WTC11 (cell line): Measurements from ENCODE around the gene SLC38A3. TPM values are rescaled to one million over a fixed set of nuclear protein-coding genes. Genes with fewer than 3 reads are reported as not detected.

ENCODE experiments used
- ATAC-seq: fragments of 200-7000 bp; cut with Tn5 transposase; 2 replicates; pipeline ENCODE4 v1.10.0; 2021; ENCODE audit warnings: mild to moderate bottlenecking, moderate library complexity
- CTCF ChIA-PET: fragments of 300-600 bp; sonication (Branson Sonifier 250); formaldehyde crosslinking; loops from one replicate; lab custom pipeline; 2021; ENCODE audit warnings: antibody characterized with exemption; lab: Charles Lee
- POLR2A ChIA-PET: fragments of 350-600 bp; sonication (Branson Sonifier 250); formaldehyde crosslinking; loops from one replicate; lab custom pipeline; 2021; ENCODE audit warnings: antibody characterized with exemption; lab: Charles Lee
- DNase-seq: peaks from one replicate; pipeline ENCODE4 v3.0.0; 2021; ENCODE audit warnings: low spot score
- H3K27ac Mint-ChIP-seq: 2 replicates; pipeline ENCODE4 v1.8.0; 2021; ENCODE audit warnings: mixed read lengths
- H3K27me3 Mint-ChIP-seq: 2 replicates; pipeline ENCODE4 v1.8.0; 2021; ENCODE audit warnings: low read depth, mild to moderate bottlenecking, moderate library complexity, mixed read lengths
- H3K36me3 Mint-ChIP-seq: 2 replicates; pipeline ENCODE4 v1.8.0; 2021; ENCODE audit warnings: mixed read lengths
- H3K4me1 Mint-ChIP-seq: 2 replicates; pipeline ENCODE4 v1.8.0; 2022; ENCODE audit warnings: mixed read lengths
- H3K4me3 Mint-ChIP-seq: 2 replicates; pipeline ENCODE4 v1.8.0; 2021; ENCODE audit warnings: mild to moderate bottlenecking, moderate library complexity, mixed read lengths
- H3K9me3 Mint-ChIP-seq: 2 replicates; pipeline ENCODE4 v1.8.0; 2021; ENCODE audit warnings: mixed read lengths
- CREM ChIP-seq: sonication (generic); formaldehyde crosslinking; IDR thresholded peaks from 2 replicates; pipeline ENCODE4 v1.8.1; 2022; ENCODE audit warnings: mild to moderate bottlenecking, missing genetic modification reagents, moderate library complexity
- EMX1 ChIP-seq: fragments of 250-450 bp; sonication (Bioruptor Pico); IDR thresholded peaks from 2 replicates; pipeline ENCODE4 v1.8.0; 2021; ENCODE audit warnings: mild to moderate bottlenecking
- FOXK1 ChIP-seq: sonication (generic); formaldehyde crosslinking; IDR thresholded peaks from 2 replicates; pipeline ENCODE4 v1.8.0; 2022; ENCODE audit warnings: mild to moderate bottlenecking, moderate library complexity, missing genetic modification reagents
- GRHL2 ChIP-seq: fragments of 250-450 bp; sonication (Bioruptor Pico); IDR thresholded peaks from 2 replicates; pipeline ENCODE4 v1.8.0; 2022; ENCODE audit warnings: mild to moderate bottlenecking, moderate library complexity; ENCODE audit not compliant: insufficient replicate concordance, severe bottlenecking
- GTF2I ChIP-seq: fragments of 250-450 bp; sonication (Bioruptor Pico); conservative IDR thresholded peaks from 2 replicates; pipeline ENCODE4 v1.4.0; 2021; ENCODE audit warnings: mild to moderate bottlenecking
- JUN ChIP-seq: sonication (generic); formaldehyde crosslinking; IDR thresholded peaks from 2 replicates; pipeline ENCODE4 v1.8.0; 2023; ENCODE audit warnings: mild to moderate bottlenecking, missing genetic modification reagents
- KAT7 ChIP-seq: sonication (generic); formaldehyde crosslinking; IDR thresholded peaks from 2 replicates; pipeline ENCODE4 v1.8.1; 2023; ENCODE audit warnings: missing genetic modification reagents, mild to moderate bottlenecking, borderline replicate concordance
- MXD4 ChIP-seq: fragments of 250-450 bp; sonication (Bioruptor Pico); IDR thresholded peaks from 2 replicates; pipeline ENCODE4 v1.8.0; 2021; ENCODE audit warnings: mild to moderate bottlenecking, moderate library complexity, borderline replicate concordance
- NFATC4 ChIP-seq: fragments of 250-450 bp; sonication (Bioruptor Pico); IDR thresholded peaks from 2 replicates; pipeline ENCODE4 v1.9.0; 2021; ENCODE audit warnings: mild to moderate bottlenecking
- TCF7 ChIP-seq: sonication (generic); formaldehyde crosslinking; IDR thresholded peaks from 2 replicates; pipeline ENCODE4 v1.8.0; 2022; ENCODE audit warnings: mild to moderate bottlenecking, low read depth, missing genetic modification reagents, moderate library complexity
- ZNF219 ChIP-seq: sonication (generic); formaldehyde crosslinking; IDR thresholded peaks from 2 replicates; pipeline ENCODE4 v1.8.0; 2023; ENCODE audit warnings: missing genetic modification reagents, mild to moderate bottlenecking, borderline replicate concordance
- ZNF423 ChIP-seq: fragments of 250-450 bp; sonication (Bioruptor Pico); IDR thresholded peaks from 2 replicates; pipeline ENCODE4 v2.1.2; 2022; ENCODE audit warnings: mild to moderate bottlenecking, moderate library complexity
- total RNA-seq: library from RNA; stranded (reverse); gene quantifications from 3 replicates; pipeline ENCODE4 v1.2.3, GENCODE V29; 2021
- TF ChIP-seq, protein P1 (sequence below): sonication (generic); formaldehyde crosslinking; IDR thresholded peaks from 2 replicates; pipeline ENCODE4 v1.8.0; 2022; ENCODE audit warnings: missing genetic modification reagents
- TF ChIP-seq, protein P2 (sequence below): sonication (generic); formaldehyde crosslinking; IDR thresholded peaks from 2 replicates; pipeline ENCODE4 v1.8.1; 2023; ENCODE audit warnings: mild to moderate bottlenecking, missing genetic modification reagents, moderate library complexity
- TF ChIP-seq, protein P3 (sequence below): sonication (generic); formaldehyde crosslinking; IDR thresholded peaks from 2 replicates; pipeline ENCODE4 v1.8.0; 2022; ENCODE audit warnings: mild to moderate bottlenecking, missing genetic modification reagents
- TF ChIP-seq, protein P4 (sequence below): sonication (generic); formaldehyde crosslinking; IDR thresholded peaks from 2 replicates; pipeline ENCODE4 v1.8.0; 2022; ENCODE audit warnings: mild to moderate bottlenecking, missing genetic modification reagents
- TF ChIP-seq, protein P5 (sequence below): sonication (generic); formaldehyde crosslinking; IDR thresholded peaks from 2 replicates; pipeline ENCODE4 v1.8.0; 2022; ENCODE audit warnings: mild to moderate bottlenecking, missing genetic modification reagents
- TF ChIP-seq, protein P6 (sequence below): sonication (generic); formaldehyde crosslinking; IDR thresholded peaks from 2 replicates; pipeline ENCODE4 v1.8.1; 2022; ENCODE audit warnings: mild to moderate bottlenecking, moderate library complexity, missing genetic modification reagents
- TF ChIP-seq, protein P7 (sequence below): sonication (generic); formaldehyde crosslinking; IDR thresholded peaks from 2 replicates; pipeline ENCODE4 v1.8.1; 2023; ENCODE audit warnings: mild to moderate bottlenecking, moderate library complexity, missing genetic modification reagents

Gene SLC38A3
- total RNA-seq, 1 experiment from 2014 or later = 0.90 TPM

DNA sequence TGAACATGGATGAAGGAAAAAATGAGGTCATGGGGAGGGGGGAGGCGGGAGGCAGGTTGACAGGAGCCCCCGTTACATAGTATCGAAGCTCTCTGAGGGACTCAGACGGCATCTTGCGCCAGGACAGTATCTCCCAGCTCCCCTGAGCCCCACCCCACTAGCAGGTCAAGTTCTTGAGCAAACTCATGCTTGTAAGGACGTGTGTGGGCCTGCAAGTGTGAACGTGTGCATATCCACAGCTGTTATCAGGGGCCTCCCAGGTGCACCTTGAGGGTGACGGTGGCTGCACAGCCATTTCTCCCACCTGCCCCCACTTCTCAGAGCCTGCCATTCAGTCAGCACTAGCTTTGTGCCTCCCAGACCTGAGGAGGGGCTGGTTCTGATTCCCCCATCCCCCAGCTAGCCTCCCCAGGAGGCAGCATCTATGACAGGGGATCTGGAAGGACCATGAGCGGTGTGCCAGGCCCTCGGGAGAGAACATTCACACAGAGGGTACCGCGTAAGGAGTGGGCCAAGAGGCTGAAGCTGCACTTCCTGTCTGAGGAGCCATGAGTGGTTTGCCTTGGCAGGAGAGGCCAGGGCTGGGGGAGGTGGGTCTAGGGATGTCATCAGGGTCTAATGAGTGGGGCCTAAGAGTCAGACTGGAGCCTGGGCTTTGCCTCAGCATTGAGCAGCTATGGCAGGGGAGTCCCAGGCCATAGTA lies 47.1 kb upstream of the SLC38A3 start:
- H3K4me1 Mint-ChIP-seq = peaks cover 49% of the 10 kb centered on the region
- peak overlapping the region; percentile 65; the same call in 1 of the 2 replicates for H3K27ac Mint-ChIP-seq
- CTCF ChIA-PET = interaction anchor here (1.0 to 3.9 kb wide), 6 partner anchors 12 to 247 kb away, joined by 3 to 40 read pairs (median 4); no protein-coding TSS in a partner anchor
- H3K27me3 Mint-ChIP-seq = peaks cover 20% of the 10 kb centered on the region
- TF ChIP-seq GRHL2 (CRISPR knock-in tag) = no peak
- TF ChIP-seq KAT7 (CRISPR knock-in tag) = no peak
- no peak for TF ChIP-seq NFATC4 (CRISPR knock-in tag)
- TF ChIP-seq, protein P1, sequence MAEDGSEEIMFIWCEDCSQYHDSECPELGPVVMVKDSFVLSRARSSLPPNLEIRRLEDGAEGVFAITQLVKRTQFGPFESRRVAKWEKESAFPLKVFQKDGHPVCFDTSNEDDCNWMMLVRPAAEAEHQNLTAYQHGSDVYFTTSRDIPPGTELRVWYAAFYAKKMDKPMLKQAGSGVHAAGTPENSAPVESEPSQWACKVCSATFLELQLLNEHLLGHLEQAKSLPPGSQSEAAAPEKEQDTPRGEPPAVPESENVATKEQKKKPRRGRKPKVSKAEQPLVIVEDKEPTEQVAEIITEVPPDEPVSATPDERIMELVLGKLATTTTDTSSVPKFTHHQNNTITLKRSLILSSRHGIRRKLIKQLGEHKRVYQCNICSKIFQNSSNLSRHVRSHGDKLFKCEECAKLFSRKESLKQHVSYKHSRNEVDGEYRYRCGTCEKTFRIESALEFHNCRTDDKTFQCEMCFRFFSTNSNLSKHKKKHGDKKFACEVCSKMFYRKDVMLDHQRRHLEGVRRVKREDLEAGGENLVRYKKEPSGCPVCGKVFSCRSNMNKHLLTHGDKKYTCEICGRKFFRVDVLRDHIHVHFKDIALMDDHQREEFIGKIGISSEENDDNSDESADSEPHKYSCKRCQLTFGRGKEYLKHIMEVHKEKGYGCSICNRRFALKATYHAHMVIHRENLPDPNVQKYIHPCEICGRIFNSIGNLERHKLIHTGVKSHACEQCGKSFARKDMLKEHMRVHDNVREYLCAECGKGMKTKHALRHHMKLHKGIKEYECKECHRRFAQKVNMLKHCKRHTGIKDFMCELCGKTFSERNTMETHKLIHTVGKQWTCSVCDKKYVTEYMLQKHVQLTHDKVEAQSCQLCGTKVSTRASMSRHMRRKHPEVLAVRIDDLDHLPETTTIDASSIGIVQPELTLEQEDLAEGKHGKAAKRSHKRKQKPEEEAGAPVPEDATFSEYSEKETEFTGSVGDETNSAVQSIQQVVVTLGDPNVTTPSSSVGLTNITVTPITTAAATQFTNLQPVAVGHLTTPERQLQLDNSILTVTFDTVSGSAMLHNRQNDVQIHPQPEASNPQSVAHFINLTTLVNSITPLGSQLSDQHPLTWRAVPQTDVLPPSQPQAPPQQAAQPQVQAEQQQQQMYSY (CRISPR knock-in tag) = 0 out of 2 replicates have a peak, but pooled peaks have one; percentile 8
- no peak for TF ChIP-seq JUN (CRISPR knock-in tag)
- TF ChIP-seq, protein P2, sequence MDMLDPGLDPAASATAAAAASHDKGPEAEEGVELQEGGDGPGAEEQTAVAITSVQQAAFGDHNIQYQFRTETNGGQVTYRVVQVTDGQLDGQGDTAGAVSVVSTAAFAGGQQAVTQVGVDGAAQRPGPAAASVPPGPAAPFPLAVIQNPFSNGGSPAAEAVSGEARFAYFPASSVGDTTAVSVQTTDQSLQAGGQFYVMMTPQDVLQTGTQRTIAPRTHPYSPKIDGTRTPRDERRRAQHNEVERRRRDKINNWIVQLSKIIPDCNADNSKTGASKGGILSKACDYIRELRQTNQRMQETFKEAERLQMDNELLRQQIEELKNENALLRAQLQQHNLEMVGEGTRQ (CRISPR knock-in tag) = no peak
- no peak for TF ChIP-seq EMX1 (CRISPR knock-in tag)
- TF ChIP-seq ZNF219 (CRISPR knock-in tag) = 0 out of 2 replicates have a peak, but pooled peaks have one; percentile 40
- ATAC-seq (no peak), DNase-seq (no peak)
- H3K36me3 Mint-ChIP-seq = peaks cover 12% of the 10 kb centered on the region
- no peaks in the 10 kb centered on the region for H3K9me3 Mint-ChIP-seq
- POLR2A ChIA-PET = no interaction called here
- peak overlapping the region; percentile 95; the same call in 1 of the 2 replicates for H3K4me3 Mint-ChIP-seq

DNA sequence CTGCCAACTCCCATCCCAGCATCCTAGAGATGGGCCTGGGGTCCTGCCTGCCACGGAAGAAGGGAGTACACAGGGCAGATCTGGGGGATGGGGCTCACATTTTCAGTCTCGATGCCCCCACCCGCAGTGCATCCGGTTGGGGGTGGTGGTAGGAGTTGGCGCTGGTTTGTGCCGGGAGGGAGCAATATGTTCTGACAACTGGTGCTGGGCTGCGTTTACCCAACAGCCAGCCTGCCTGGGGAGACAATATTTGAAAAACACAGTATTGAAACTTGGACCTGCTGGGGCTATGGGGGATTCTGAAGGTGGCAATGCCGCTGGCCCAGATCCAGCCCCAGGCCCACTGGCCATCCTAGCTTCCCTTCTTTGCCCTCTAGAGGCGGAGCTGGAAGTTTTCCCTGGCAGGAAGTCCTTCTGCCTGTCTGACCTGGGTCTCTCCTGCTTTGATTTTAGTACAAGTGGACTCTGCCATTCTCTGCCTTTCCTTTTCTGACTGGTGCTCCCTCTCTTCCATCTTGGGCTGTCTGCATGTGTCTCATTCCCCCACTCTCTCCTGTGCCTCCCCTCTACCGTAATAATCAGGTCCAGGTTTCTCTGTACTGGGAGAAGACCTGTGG lies 46.4 kb upstream of the SLC38A3 start:
- H3K36me3 Mint-ChIP-seq = peaks cover 12% of the 10 kb centered on the region
- no peak for DNase-seq
- no peaks in the 10 kb centered on the region for H3K9me3 Mint-ChIP-seq
- TF ChIP-seq GTF2I = 0 out of 2 replicates have a peak, but pooled peaks have one; percentile 16
- no peak for TF ChIP-seq FOXK1 (CRISPR knock-in tag)
- TF ChIP-seq, all 79 proteins: peak for 1
- Mint-ChIP-seq H3K27me3 (peaks cover 13% of the 10 kb centered on the region), H3K27ac (peak overlapping the region; percentile 65), H3K4me1 (peaks cover 43% of the 10 kb centered on the region), H3K4me3 (no peak overlapping the region)
- ATAC-seq = no peak
- ChIA-PET POLR2A (no interaction called here), CTCF (interaction anchor here (1.0 to 3.9 kb wide), 5 partner anchors 13 to 248 kb away, joined by 3 to 40 read pairs (median 3); no protein-coding TSS in a partner anchor)

DNA sequence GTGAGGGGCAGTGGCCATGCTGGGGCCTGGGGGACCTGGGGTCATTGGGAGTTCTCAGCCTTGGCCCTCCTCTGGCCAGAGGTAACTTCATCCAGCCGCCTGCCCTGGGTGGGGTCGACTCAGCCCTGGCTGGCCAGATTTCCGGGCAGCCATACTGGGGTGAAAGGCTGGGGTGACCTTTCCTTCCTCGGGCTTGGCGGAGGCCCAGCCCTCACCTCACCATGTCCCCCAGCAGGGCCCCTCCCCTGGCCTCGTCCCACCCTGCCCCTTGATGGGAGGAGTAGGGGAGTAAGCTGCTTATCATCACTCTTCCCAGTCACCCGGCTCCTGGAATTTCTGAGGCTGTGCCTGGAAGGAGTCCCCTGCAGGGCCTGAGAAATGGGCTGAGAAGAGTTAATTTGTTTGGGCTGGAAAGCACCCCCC lies 44.5 kb upstream of the SLC38A3 start:
- Mint-ChIP-seq H3K9me3 (no peaks in the 10 kb centered on the region), H3K4me3 (no peak overlapping the region), H3K27ac (no peak overlapping the region), H3K27me3 (peaks cover 6% of the 10 kb centered on the region; the same call in 1 of the 2 replicates), H3K36me3 (peaks cover 17% of the 10 kb centered on the region), H3K4me1 (peaks cover 54% of the 10 kb centered on the region)
- ATAC-seq (no peak), DNase-seq (no peak)
- ChIA-PET CTCF (no interaction called here), POLR2A (no interaction called here)
- TF ChIP-seq CREM = no peak
- TF ChIP-seq, protein P3, sequence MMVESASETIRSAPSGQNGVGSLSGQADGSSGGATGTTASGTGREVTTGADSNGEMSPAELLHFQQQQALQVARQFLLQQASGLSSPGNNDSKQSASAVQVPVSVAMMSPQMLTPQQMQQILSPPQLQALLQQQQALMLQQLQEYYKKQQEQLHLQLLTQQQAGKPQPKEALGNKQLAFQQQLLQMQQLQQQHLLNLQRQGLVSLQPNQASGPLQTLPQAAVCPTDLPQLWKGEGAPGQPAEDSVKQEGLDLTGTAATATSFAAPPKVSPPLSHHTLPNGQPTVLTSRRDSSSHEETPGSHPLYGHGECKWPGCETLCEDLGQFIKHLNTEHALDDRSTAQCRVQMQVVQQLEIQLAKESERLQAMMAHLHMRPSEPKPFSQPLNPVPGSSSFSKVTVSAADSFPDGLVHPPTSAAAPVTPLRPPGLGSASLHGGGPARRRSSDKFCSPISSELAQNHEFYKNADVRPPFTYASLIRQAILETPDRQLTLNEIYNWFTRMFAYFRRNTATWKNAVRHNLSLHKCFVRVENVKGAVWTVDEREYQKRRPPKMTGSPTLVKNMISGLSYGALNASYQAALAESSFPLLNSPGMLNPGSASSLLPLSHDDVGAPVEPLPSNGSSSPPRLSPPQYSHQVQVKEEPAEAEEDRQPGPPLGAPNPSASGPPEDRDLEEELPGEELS = no peak
- TF ChIP-seq KAT7 (CRISPR knock-in tag) = no peak
- TF ChIP-seq, protein P4, sequence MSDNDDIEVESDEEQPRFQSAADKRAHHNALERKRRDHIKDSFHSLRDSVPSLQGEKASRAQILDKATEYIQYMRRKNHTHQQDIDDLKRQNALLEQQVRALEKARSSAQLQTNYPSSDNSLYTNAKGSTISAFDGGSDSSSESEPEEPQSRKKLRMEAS (CRISPR knock-in tag) = no peak
- no peak for TF ChIP-seq ZNF423 (CRISPR knock-in tag)
- TF ChIP-seq, protein P5, sequence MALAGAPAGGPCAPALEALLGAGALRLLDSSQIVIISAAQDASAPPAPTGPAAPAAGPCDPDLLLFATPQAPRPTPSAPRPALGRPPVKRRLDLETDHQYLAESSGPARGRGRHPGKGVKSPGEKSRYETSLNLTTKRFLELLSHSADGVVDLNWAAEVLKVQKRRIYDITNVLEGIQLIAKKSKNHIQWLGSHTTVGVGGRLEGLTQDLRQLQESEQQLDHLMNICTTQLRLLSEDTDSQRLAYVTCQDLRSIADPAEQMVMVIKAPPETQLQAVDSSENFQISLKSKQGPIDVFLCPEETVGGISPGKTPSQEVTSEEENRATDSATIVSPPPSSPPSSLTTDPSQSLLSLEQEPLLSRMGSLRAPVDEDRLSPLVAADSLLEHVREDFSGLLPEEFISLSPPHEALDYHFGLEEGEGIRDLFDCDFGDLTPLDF (CRISPR knock-in tag) = no peak
- TF ChIP-seq TCF7 (CRISPR knock-in tag) = no peak
- TF ChIP-seq, protein P6, sequence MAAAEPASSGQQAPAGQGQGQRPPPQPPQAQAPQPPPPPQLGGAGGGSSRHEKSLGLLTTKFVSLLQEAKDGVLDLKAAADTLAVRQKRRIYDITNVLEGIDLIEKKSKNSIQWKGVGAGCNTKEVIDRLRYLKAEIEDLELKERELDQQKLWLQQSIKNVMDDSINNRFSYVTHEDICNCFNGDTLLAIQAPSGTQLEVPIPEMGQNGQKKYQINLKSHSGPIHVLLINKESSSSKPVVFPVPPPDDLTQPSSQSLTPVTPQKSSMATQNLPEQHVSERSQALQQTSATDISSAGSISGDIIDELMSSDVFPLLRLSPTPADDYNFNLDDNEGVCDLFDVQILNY = no peak
- TF ChIP-seq, protein P7, sequence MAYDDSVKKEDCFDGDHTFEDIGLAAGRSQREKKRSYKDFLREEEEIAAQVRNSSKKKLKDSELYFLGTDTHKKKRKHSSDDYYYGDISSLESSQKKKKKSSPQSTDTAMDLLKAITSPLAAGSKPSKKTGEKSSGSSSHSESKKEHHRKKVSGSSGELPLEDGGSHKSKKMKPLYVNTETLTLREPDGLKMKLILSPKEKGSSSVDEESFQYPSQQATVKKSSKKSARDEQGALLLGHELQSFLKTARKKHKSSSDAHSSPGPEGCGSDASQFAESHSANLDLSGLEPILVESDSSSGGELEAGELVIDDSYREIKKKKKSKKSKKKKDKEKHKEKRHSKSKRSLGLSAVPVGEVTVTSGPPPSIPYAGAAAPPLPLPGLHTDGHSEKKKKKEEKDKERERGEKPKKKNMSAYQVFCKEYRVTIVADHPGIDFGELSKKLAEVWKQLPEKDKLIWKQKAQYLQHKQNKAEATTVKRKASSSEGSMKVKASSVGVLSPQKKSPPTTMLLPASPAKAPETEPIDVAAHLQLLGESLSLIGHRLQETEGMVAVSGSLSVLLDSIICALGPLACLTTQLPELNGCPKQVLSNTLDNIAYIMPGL (CRISPR knock-in tag) = no peak
- no peak for TF ChIP-seq MXD4 (CRISPR knock-in tag)
